Panc1 (cell line): ENCODE measurements around the gene LRRC4B. TPM values are rescaled to one million over a fixed set of nuclear protein-coding genes. Genes with fewer than 3 reads are reported as not detected.
"Not testable (repeated sequence)": the region's sequence is repeated elsewhere in the genome, so short reads cannot be mapped to it uniquely, and the experiment has no call there.

Experiments
- ATAC-seq: fragments of 200-7000 bp; cut with Tn5 transposase; 2 replicates; pipeline ENCODE4 v1.9.1; 2020; ENCODE audit warnings: mild to moderate bottlenecking, moderate library complexity
- BruUV-seq: library from RNA; stranded (reverse); fragments of 400-500 nt; replicated peaks from 2 replicates; lab custom pipeline; 2021; lab: Mats Ljungman, UMichigan
- CTCF ChIA-PET: fragments of 300-600 bp; sonication (Branson Sonifier 250); formaldehyde crosslinking; loops from one replicate; lab custom pipeline; 2022; ENCODE audit warnings: antibody characterized with exemption; lab: Charles Lee
- POLR2A ChIA-PET: fragments of 300-600 bp; sonication (Branson Sonifier 250); formaldehyde crosslinking; loops from one replicate; lab custom pipeline; 2022; ENCODE audit warnings: antibody characterized with exemption; lab: Charles Lee
- DNase-seq: peaks from one replicate; pipeline ENCODE4 v3.0.0-alpha.2; 2010; ENCODE audit warnings: low read depth, low spot score
- H3K27ac ChIP-seq: 2 replicates; pipeline ENCODE4 v1.5.1; 2011; ENCODE audit warnings: mild to moderate bottlenecking, low read length, inconsistent platforms
- H3K27me3 ChIP-seq: fragments of 200-500 bp; sonication (Bioruptor generic); 2 replicates; pipeline ENCODE4 v1.6.0; 2014; ENCODE audit warnings: low read length, inconsistent platforms; ENCODE audit not compliant: control insufficient read depth, insufficient read depth
- H3K36me3 ChIP-seq: fragments of 200-500 bp; sonication (Bioruptor generic); 2 replicates; pipeline ENCODE4 v1.5.1; 2014; ENCODE audit warnings: inconsistent platforms, mild to moderate bottlenecking, low read length, moderate library complexity; ENCODE audit not compliant: control insufficient read depth, insufficient read depth
- H3K4me1 ChIP-seq: 2 replicates; pipeline ENCODE4 v1.5.1; 2011; ENCODE audit warnings: inconsistent platforms, mild to moderate bottlenecking, low read length, moderate library complexity; ENCODE audit not compliant: control insufficient read depth, insufficient read depth
- H3K4me3 ChIP-seq, 2 experiments: 2 replicates each; pipeline ENCODE4 v1.5.1; 2011 to 2012; ENCODE audit warnings: low read depth in 2 of 2, low read length in 2 of 2, mild to moderate bottlenecking in 2 of 2, inconsistent platforms in 1 of 2, moderate library complexity in 1 of 2
- H3K9me3 ChIP-seq: fragments of 200-500 bp; sonication (Bioruptor generic); 2 replicates; pipeline ENCODE4 v1.5.1; 2014; ENCODE audit warnings: low read depth, mild to moderate bottlenecking, inconsistent platforms, low read length, moderate library complexity; ENCODE audit not compliant: control insufficient read depth, insufficient read depth
- CTCF ChIP-seq: fragments of 450-650 bp; IDR thresholded peaks from 2 replicates; pipeline ENCODE4 v1.5.1; 2017; ENCODE audit warnings: mild to moderate bottlenecking
- POLR2AphosphoS5 ChIP-seq: IDR thresholded peaks from 2 replicates; pipeline ENCODE4 v1.6.1; 2012; ENCODE audit warnings: mild to moderate bottlenecking, low read depth, low read length, moderate library complexity
- REST ChIP-seq, 2 experiments: IDR thresholded peaks; 2 replicates each; pipeline ENCODE4 v1.6.1; 2011 to 2012; ENCODE audit warnings: low read depth in 2 of 2, control low read depth in 1 of 2, low read length in 1 of 2, mild to moderate bottlenecking in 1 of 2, moderate library complexity in 1 of 2; ENCODE audit not compliant: insufficient read depth in 1 of 2
- SIN3A ChIP-seq: IDR thresholded peaks from 2 replicates; pipeline ENCODE4 v1.6.1; 2012; ENCODE audit warnings: low read depth, mild to moderate bottlenecking, low read length, moderate library complexity, borderline replicate concordance; ENCODE audit not compliant: insufficient read depth
- TCF7L2 ChIP-seq: IDR thresholded peaks from 2 replicates; pipeline ENCODE4 v1.6.1; 2011; ENCODE audit warnings: mild to moderate bottlenecking, low read depth, low read length, inconsistent platforms
- in situ Hi-C: cut with HindIII; loops from 2 replicates; pipeline ENCODE4 v1.10.0; 2016; ENCODE audit warnings: low sequenced_read_pairs, low pct_unique_long_range_greater_than_20kb
- intact Hi-C: fragments of 100-400 bp; cut with micrococcal nuclease; formaldehyde crosslinking; loops from one replicate; pipeline ENCODE4 v1.10.0; 2022; ENCODE audit not compliant: unreplicated experiment
- total RNA-seq: library from RNA; stranded (reverse); gene quantifications from one replicate; pipeline ENCODE4 v1.2.1, GENCODE V29; 2021; ENCODE audit not compliant: unreplicated experiment

Gene LRRC4B
- total RNA-seq, 1 experiment from 2014 or later = 0.57 TPM

- no peaks in the 10 kb centered on the region for H3K36me3 ChIP-seq
- ChIA-PET CTCF (no interaction called here), POLR2A (no interaction called here)
- TF ChIP-seq POLR2AphosphoS5 (no peak), TCF7L2 (no peak), REST (IDR thresholded peaks at IDR 0.05; ENCODE audit: insufficient read depth in 1 of 2, low read depth in 2 of 2, low read length in 1 of 2) (no peak), SIN3A (no peak), CTCF (no peak)
- in situ Hi-C loops (no loop called here), intact Hi-C loops (no loop called here)
- no peaks in the 10 kb centered on the region for H3K9me3 ChIP-seq
- BruUV-seq = no TSS peak
- H3K4me1 ChIP-seq = no peaks in the 10 kb centered on the region
- H3K27me3 ChIP-seq = no peaks in the 10 kb centered on the region
- H3K27ac ChIP-seq = no peak overlapping the region
- DNase-seq (no peak), ATAC-seq (no peak)
- no peak overlapping the region for H3K4me3 ChIP-seq
Observed at GRCh38 chr19:50531171-50531612, 37.0 kb downstream of the LRRC4B start.

- intact Hi-C loops, H3K27me3 ChIP-seq, DNase-seq, H3K4me1 ChIP-seq, H3K27ac ChIP-seq, CTCF ChIA-PET, H3K4me3 ChIP-seq, in situ Hi-C loops, H3K36me3 ChIP-seq, BruUV-seq, H3K9me3 ChIP-seq, ATAC-seq: not testable (repeated sequence)
- POLR2A ChIA-PET = interaction anchor here (0.6 kb wide), 1 partner anchor 322 kb away, joined by 5 read pairs; no protein-coding TSS in a partner anchor
Observed at GRCh38 chr19:50528052-50528451, 40.2 kb downstream of the LRRC4B start.

- POLR2A ChIA-PET = no interaction called here
- ATAC-seq (no peak), DNase-seq (no peak)
- no peak for TF ChIP-seq TCF7L2
- no peak for TF ChIP-seq SIN3A
- no peak for TF ChIP-seq REST (IDR thresholded peaks at IDR 0.05; ENCODE audit: insufficient read depth in 1 of 2, low read depth in 2 of 2, low read length in 1 of 2)
- TF ChIP-seq POLR2AphosphoS5 = no peak
- TF ChIP-seq CTCF = no peak
- intact Hi-C loops (no loop called here), in situ Hi-C loops (no loop called here)
- Histone ChIP-seq H3K27ac (no peak overlapping the region), H3K4me1 (no peaks in the 10 kb centered on the region), H3K36me3 (no peaks in the 10 kb centered on the region), H3K27me3 (no peaks in the 10 kb centered on the region), H3K9me3 (no peaks in the 10 kb centered on the region), H3K4me3 (no peak overlapping the region)
- BruUV-seq = no TSS peak
- CTCF ChIA-PET = no interaction called here
Observed at GRCh38 chr19:50522881-50523280, 45.4 kb downstream of the LRRC4B start.
